ENCODE measurements around the gene ARHGEF9.

GRCh38 chrX:63768760-63769159 is 16.3 kb downstream of the ARHGEF9 start:
- TF ChIP-seq POLR2A (IDR thresholded peaks at IDR 0.05) (no peak), CTCF (IDR thresholded peaks at IDR 0.05) (no peak)
